HepG2 (cell line): ENCODE results near the gene DYNLL2. TPM values are rescaled to one million over a fixed set of nuclear protein-coding genes. Genes with fewer than 3 reads are reported as not detected.

Experiments
- ASH2L ChIP-seq: fragments of 300-600, 200-600 bp; sonication (generic); IDR thresholded peaks from 2 replicates; pipeline ENCODE4 v1.7.0; 2017; ENCODE audit warnings: low read depth, mild to moderate bottlenecking, moderate library complexity, mixed read lengths, low read length; ENCODE audit not compliant: insufficient read length
- BCL6 ChIP-seq: IDR thresholded peaks from 2 replicates; pipeline ENCODE4 v1.6.1; 2016; ENCODE audit warnings: missing genetic modification reagents, missing compliant biosample characterization
- HOXA5 ChIP-seq: sonication (generic); formaldehyde crosslinking; IDR thresholded peaks from 2 replicates; pipeline ENCODE4 v1.4.0; 2020; ENCODE audit warnings: missing genetic modification reagents
- KLF15 ChIP-seq: sonication (generic); formaldehyde crosslinking; IDR thresholded peaks from 2 replicates; pipeline ENCODE4 v1.8.1; 2023; ENCODE audit warnings: borderline replicate concordance, mild to moderate bottlenecking, inconsistent platforms, missing genetic modification reagents, mixed read lengths
- MIER2 ChIP-seq: IDR thresholded peaks from 2 replicates; pipeline ENCODE4 v1.6.1; 2016; ENCODE audit warnings: missing biosample characterization, missing genetic modification reagents
- PAF1 ChIP-seq: IDR thresholded peaks from 2 replicates; pipeline ENCODE4 v1.6.1; 2016; ENCODE audit warnings: missing genetic modification reagents, missing compliant biosample characterization
- SMAD3 ChIP-seq: sonication (generic); formaldehyde crosslinking; IDR thresholded peaks from 2 replicates; pipeline ENCODE4 v1.4.0; 2020; ENCODE audit warnings: missing genetic modification reagents
- SOX6 ChIP-seq, 2 experiments: fragments of 450-650 bp in 1 of 2; sonication (generic) in 1 of 2; formaldehyde crosslinking in 1 of 2; IDR thresholded peaks; 2 replicates each; pipeline versions ENCODE4 v1.4.0 to v1.6.1; 2017 to 2020; ENCODE audit warnings: antibody characterized with exemption in 1 of 2, mild to moderate bottlenecking in 1 of 2, missing genetic modification reagents in 1 of 2
- SP2 ChIP-seq: sonication (generic); formaldehyde crosslinking; IDR thresholded peaks from 2 replicates; pipeline ENCODE4 v1.5.1; 2020; ENCODE audit warnings: mild to moderate bottlenecking, missing genetic modification reagents
- YY1 ChIP-seq: IDR thresholded peaks from 2 replicates; pipeline ENCODE4 v1.6.1; 2011; ENCODE audit warnings: low read length, low read depth, moderate library complexity, mild to moderate bottlenecking; ENCODE audit not compliant: insufficient read depth, insufficient replicate concordance
- ZNF296 ChIP-seq: sonication (generic); formaldehyde crosslinking; conservative IDR thresholded peaks from 2 replicates; pipeline ENCODE4 v1.5.0; 2020; ENCODE audit warnings: mild to moderate bottlenecking, missing genetic modification reagents
- ZNF3 ChIP-seq: IDR thresholded peaks from 2 replicates; pipeline ENCODE4 v1.7.0; 2017; ENCODE audit warnings: inconsistent platforms
- ZNF431 ChIP-seq: sonication (generic); formaldehyde crosslinking; IDR thresholded peaks from 2 replicates; pipeline ENCODE4 v1.9.0; 2022; ENCODE audit warnings: missing genetic modification reagents, low read depth, mild to moderate bottlenecking, borderline replicate concordance
- ZSCAN22 ChIP-seq: sonication (generic); formaldehyde crosslinking; IDR thresholded peaks from 2 replicates; pipeline ENCODE4 v1.4.0; 2020; ENCODE audit warnings: mild to moderate bottlenecking, missing genetic modification reagents
- polyA plus RNA-seq, 8 experiments: library from polyadenylated mRNA; depleted of rRNA in 3 of 8; stranded (reverse) in 7 of 8; unstranded in 1 of 8; fragments of >200 nt; fragmentation: Illumina TruSeq in 4 of 8; extraction: Trizol in 4 of 8; gene quantifications; 2 replicates each; pipeline versions ENCODE4 v1.2.1 to v1.2.3, GENCODE V29; 2011 to 2016; ENCODE audit warnings: low read depth in 4 of 8, missing spikeins in 1 of 8, mixed read lengths in 1 of 8; ENCODE audit not compliant: insufficient read depth in 1 of 8
- total RNA-seq, 5 experiments: library from RNA; depleted of rRNA; stranded (reverse); fragments of >200 nt; fragmentation: Illumina TruSeq; extraction: Trizol; gene quantifications; 2 replicates each; pipeline ENCODE4 v1.2.3, GENCODE V29; 2016; ENCODE audit warnings: low read depth in 1 of 5
- TF ChIP-seq, protein P1 (sequence below): sonication (generic); formaldehyde crosslinking; IDR thresholded peaks from 2 replicates; pipeline ENCODE4 v1.9.0; 2021; ENCODE audit warnings: missing genetic modification reagents, borderline replicate concordance
- TF ChIP-seq, protein P2 (sequence below): sonication (generic); formaldehyde crosslinking; IDR thresholded peaks from 2 replicates; pipeline ENCODE4 v1.4.0; 2020; ENCODE audit warnings: missing genetic modification reagents, borderline replicate concordance
- TF ChIP-seq, protein P3 (sequence below), 2 experiments: IDR thresholded peaks; 2 replicates each; pipeline ENCODE4 v1.6.1; 2011 to 2012; ENCODE audit warnings: low read length in 2 of 2, borderline replicate concordance in 1 of 2, low read depth in 1 of 2, mild to moderate bottlenecking in 1 of 2, moderate library complexity in 1 of 2
- TF ChIP-seq, protein P4 (sequence below): sonication (generic); formaldehyde crosslinking; IDR thresholded peaks from 2 replicates; pipeline ENCODE4 v1.5.0; 2020; ENCODE audit warnings: mild to moderate bottlenecking, missing genetic modification reagents

The DYNLL2 gene
- total and polyA plus RNA-seq, 2 of the 13 experiments (the other 11 are each of a cell fraction or from before 2014, with no cell fraction given) = 9.5 to 29.0 TPM

DNA sequence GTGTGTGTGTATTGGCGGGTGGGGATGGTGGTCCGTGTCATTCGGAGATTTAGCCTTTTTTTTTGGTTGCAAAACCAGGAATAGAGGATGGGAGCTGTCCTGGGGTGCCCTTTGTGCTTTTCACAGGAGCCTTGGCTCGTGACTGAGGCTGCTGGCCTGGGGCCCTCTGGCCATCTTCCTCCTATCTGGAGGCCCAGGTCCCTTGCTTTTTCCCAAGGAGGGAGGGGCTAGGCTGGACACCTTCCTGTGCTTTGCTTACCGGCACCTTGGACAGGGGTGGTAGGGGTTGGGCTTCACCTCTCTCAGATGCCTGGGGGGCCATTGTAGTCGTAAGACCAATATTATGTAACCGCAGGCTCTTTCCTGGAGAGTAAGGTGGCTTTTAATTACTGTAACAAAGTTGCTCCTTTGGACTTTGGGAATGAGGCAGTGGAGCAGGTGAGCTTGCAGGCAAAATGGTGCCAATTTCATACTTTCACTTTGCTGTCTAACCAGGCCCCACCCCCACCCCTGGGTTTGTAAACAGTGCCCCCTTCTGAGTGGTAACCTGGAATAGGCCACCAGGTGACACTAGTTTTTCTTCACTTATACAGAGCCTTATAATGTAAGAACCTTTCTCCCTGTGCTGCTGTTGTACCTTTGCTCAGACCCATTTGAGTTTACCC lies 1.2 kb downstream of the DYNLL2 start (continued):
- TF ChIP-seq, protein P1, sequence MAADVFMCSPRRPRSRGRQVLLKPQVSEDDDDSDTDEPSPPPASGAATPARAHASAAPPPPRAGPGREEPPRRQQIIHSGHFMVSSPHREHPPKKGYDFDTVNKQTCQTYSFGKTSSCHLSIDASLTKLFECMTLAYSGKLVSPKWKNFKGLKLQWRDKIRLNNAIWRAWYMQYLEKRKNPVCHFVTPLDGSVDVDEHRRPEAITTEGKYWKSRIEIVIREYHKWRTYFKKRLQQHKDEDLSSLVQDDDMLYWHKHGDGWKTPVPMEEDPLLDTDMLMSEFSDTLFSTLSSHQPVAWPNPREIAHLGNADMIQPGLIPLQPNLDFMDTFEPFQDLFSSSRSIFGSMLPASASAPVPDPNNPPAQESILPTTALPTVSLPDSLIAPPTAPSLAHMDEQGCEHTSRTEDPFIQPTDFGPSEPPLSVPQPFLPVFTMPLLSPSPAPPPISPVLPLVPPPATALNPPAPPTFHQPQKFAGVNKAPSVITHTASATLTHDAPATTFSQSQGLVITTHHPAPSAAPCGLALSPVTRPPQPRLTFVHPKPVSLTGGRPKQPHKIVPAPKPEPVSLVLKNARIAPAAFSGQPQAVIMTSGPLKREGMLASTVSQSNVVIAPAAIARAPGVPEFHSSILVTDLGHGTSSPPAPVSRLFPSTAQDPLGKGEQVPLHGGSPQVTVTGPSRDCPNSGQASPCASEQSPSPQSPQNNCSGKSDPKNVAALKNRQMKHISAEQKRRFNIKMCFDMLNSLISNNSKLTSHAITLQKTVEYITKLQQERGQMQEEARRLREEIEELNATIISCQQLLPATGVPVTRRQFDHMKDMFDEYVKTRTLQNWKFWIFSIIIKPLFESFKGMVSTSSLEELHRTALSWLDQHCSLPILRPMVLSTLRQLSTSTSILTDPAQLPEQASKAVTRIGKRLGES (CRISPR knock-in tag) = no peak
- TF ChIP-seq, protein P2, sequence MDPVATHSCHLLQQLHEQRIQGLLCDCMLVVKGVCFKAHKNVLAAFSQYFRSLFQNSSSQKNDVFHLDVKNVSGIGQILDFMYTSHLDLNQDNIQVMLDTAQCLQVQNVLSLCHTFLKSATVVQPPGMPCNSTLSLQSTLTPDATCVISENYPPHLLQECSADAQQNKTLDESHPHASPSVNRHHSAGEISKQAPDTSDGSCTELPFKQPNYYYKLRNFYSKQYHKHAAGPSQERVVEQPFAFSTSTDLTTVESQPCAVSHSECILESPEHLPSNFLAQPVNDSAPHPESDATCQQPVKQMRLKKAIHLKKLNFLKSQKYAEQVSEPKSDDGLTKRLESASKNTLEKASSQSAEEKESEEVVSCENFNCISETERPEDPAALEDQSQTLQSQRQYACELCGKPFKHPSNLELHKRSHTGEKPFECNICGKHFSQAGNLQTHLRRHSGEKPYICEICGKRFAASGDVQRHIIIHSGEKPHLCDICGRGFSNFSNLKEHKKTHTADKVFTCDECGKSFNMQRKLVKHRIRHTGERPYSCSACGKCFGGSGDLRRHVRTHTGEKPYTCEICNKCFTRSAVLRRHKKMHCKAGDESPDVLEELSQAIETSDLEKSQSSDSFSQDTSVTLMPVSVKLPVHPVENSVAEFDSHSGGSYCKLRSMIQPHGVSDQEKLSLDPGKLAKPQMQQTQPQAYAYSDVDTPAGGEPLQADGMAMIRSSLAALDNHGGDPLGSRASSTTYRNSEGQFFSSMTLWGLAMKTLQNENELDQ (CRISPR knock-in tag) = no peak
- no peak for TF ChIP-seq SP2 (CRISPR knock-in tag)
- no peak for TF ChIP-seq KLF15 (CRISPR knock-in tag)
- TF ChIP-seq ZNF3 = no peak; the same call in 1 of the 2 replicates
- TF ChIP-seq ZNF431 = no peak; the same call in 1 of the 2 replicates
- peak; percentile 92 for TF ChIP-seq BCL6
- TF ChIP-seq SMAD3 (CRISPR knock-in tag) = 0 out of 2 replicates have a peak, but pooled peaks have one; percentile 15
- TF ChIP-seq ASH2L = peak; percentile 21
- TF ChIP-seq ZSCAN22 (CRISPR knock-in tag) = 0 out of 2 replicates have a peak, but pooled peaks have one; percentile 52
- TF ChIP-seq, protein P3, sequence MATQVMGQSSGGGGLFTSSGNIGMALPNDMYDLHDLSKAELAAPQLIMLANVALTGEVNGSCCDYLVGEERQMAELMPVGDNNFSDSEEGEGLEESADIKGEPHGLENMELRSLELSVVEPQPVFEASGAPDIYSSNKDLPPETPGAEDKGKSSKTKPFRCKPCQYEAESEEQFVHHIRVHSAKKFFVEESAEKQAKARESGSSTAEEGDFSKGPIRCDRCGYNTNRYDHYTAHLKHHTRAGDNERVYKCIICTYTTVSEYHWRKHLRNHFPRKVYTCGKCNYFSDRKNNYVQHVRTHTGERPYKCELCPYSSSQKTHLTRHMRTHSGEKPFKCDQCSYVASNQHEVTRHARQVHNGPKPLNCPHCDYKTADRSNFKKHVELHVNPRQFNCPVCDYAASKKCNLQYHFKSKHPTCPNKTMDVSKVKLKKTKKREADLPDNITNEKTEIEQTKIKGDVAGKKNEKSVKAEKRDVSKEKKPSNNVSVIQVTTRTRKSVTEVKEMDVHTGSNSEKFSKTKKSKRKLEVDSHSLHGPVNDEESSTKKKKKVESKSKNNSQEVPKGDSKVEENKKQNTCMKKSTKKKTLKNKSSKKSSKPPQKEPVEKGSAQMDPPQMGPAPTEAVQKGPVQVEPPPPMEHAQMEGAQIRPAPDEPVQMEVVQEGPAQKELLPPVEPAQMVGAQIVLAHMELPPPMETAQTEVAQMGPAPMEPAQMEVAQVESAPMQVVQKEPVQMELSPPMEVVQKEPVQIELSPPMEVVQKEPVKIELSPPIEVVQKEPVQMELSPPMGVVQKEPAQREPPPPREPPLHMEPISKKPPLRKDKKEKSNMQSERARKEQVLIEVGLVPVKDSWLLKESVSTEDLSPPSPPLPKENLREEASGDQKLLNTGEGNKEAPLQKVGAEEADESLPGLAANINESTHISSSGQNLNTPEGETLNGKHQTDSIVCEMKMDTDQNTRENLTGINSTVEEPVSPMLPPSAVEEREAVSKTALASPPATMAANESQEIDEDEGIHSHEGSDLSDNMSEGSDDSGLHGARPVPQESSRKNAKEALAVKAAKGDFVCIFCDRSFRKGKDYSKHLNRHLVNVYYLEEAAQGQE (IDR thresholded peaks at IDR 0.05; ENCODE audit: borderline replicate concordance in 1 of 2, low read depth in 1 of 2, low read length in 2 of 2) = peak; percentile 62 to 92
- peak; percentile 93 for TF ChIP-seq MIER2 (CRISPR knock-in tag)
- peak; percentile 29; the same call in 1 of the 2 replicates for TF ChIP-seq HOXA5
- no peak for TF ChIP-seq ZNF296 (CRISPR knock-in tag)
- no peak for TF ChIP-seq PAF1 (CRISPR knock-in tag)
- TF ChIP-seq YY1 = peak; percentile 37
- TF ChIP-seq, protein P4, sequence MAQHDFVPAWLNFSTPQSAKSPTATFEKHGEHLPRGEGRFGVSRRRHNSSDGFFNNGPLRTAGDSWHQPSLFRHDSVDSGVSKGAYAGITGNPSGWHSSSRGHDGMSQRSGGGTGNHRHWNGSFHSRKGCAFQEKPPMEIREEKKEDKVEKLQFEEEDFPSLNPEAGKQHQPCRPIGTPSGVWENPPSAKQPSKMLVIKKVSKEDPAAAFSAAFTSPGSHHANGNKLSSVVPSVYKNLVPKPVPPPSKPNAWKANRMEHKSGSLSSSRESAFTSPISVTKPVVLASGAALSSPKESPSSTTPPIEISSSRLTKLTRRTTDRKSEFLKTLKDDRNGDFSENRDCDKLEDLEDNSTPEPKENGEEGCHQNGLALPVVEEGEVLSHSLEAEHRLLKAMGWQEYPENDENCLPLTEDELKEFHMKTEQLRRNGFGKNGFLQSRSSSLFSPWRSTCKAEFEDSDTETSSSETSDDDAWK (CRISPR knock-in tag) = no peak
- no peak for TF ChIP-seq SOX6 (IDR thresholded peaks at IDR 0.05)
- TF ChIP-seq SOX6 (CRISPR knock-in tag; IDR thresholded peaks at IDR 0.05) = peak; percentile 38; the same call in 1 of the 2 replicates
